Measurements from ENCODE around the gene TMC4.

TMC4 gene

GRCh38 chr19:54127688-54128440, 45.1 kb downstream of the TMC4 start:
- no peaks in the 10 kb centered on the region for H3K4me1 ChIP-seq (ENCODE audit: control insufficient read depth, insufficient read depth, low read length)
- no peak overlapping the region for H3K27ac ChIP-seq (ENCODE audit: low read depth, low read length)
- peaks cover 50% of the 10 kb centered on the region for H3K36me3 ChIP-seq (ENCODE audit: control insufficient read depth, insufficient read depth, low read length)
- no peak overlapping the region for H3K9ac ChIP-seq (ENCODE audit: low read length)
- no peak overlapping the region for H3K4me3 ChIP-seq (ENCODE audit: low read length)
- no peaks in the 10 kb centered on the region for H3K27me3 ChIP-seq (ENCODE audit: control insufficient read depth, insufficient read depth, low read length)

GRCh38 chr19:54125713-54126112, 47.2 kb downstream of the TMC4 start:
- H3K27me3 ChIP-seq (ENCODE audit: control insufficient read depth, insufficient read depth, low read length): no peaks in the 10 kb centered on the region
- H3K4me1 ChIP-seq (ENCODE audit: control insufficient read depth, insufficient read depth, low read length): no peaks in the 10 kb centered on the region
- no peak overlapping the region for H3K4me3 ChIP-seq (ENCODE audit: low read length)
- H3K9ac ChIP-seq (ENCODE audit: low read length): no peak overlapping the region
- H3K27ac ChIP-seq (ENCODE audit: low read depth, low read length): no peak overlapping the region
- H3K36me3 ChIP-seq (ENCODE audit: control insufficient read depth, insufficient read depth, low read length): peaks cover 58% of the 10 kb centered on the region

- Histone ChIP-seq H3K27me3 (ENCODE audit: control insufficient read depth, insufficient read depth, low read length) (no peaks in the 10 kb centered on the region), H3K36me3 (ENCODE audit: control insufficient read depth, insufficient read depth, low read length) (peaks cover 58% of the 10 kb centered on the region), H3K4me1 (ENCODE audit: control insufficient read depth, insufficient read depth, low read length) (no peaks in the 10 kb centered on the region), H3K9ac (ENCODE audit: low read length) (no peak overlapping the region), H3K4me3 (ENCODE audit: low read length) (no peak overlapping the region), H3K27ac (ENCODE audit: low read depth, low read length) (no peak overlapping the region)
These were observed 48.6 kb downstream of the TMC4 start for GRCh38 chr19:54124393-54124792.

GRCh38 chr19:54123682-54124081, 49.3 kb downstream of the TMC4 start:
- Histone ChIP-seq H3K9ac (ENCODE audit: low read length) (no peak overlapping the region), H3K27ac (ENCODE audit: low read depth, low read length) (no peak overlapping the region), H3K4me1 (ENCODE audit: control insufficient read depth, insufficient read depth, low read length) (no peaks in the 10 kb centered on the region), H3K4me3 (ENCODE audit: low read length) (no peak overlapping the region), H3K36me3 (ENCODE audit: control insufficient read depth, insufficient read depth, low read length) (peaks cover 51% of the 10 kb centered on the region), H3K27me3 (ENCODE audit: control insufficient read depth, insufficient read depth, low read length) (no peaks in the 10 kb centered on the region)

- H3K27me3 ChIP-seq (ENCODE audit: control insufficient read depth, insufficient read depth, low read length): no peaks in the 10 kb centered on the region
- H3K9ac ChIP-seq (ENCODE audit: low read length): no peak overlapping the region
- H3K27ac ChIP-seq (ENCODE audit: low read depth, low read length): no peak overlapping the region
- peaks cover 3% of the 10 kb centered on the region for H3K4me1 ChIP-seq (ENCODE audit: control insufficient read depth, insufficient read depth, low read length)
- no peak overlapping the region for H3K4me3 ChIP-seq (ENCODE audit: low read length)
- peaks cover 43% of the 10 kb centered on the region for H3K36me3 ChIP-seq (ENCODE audit: control insufficient read depth, insufficient read depth, low read length)
These were observed 51.7 kb downstream of the TMC4 start for GRCh38 chr19:54121259-54121658.

GRCh38 chr19:54115109-54116063, 57.6 kb downstream of the TMC4 start, which contains the start of the genes PRPF31 and TFPT:
Gene PRPF31, plus strand, starts transcription at chr19:54115754. Its CDS starts 2,525 bp downstream, at chr19:54118279.
Gene TFPT, minus strand, starts transcription at chr19:54115657. Its CDS starts 388 bp downstream, at chr19:54115269.
- Histone ChIP-seq H3K9ac (ENCODE audit: low read length) (peak within 1 kb of the TSS; percentile 90), H3K27ac (ENCODE audit: low read depth, low read length) (peak within 1 kb of the TSS; percentile 93), H3K36me3 (ENCODE audit: control insufficient read depth, insufficient read depth, low read length) (peaks cover 13% of the 10 kb centered on the region), H3K4me3 (ENCODE audit: low read length) (peak within 1 kb of the TSS; percentile 75), H3K4me1 (ENCODE audit: control insufficient read depth, insufficient read depth, low read length) (peaks cover 8% of the 10 kb centered on the region), H3K27me3 (ENCODE audit: control insufficient read depth, insufficient read depth, low read length) (no peaks in the 10 kb centered on the region)

- H3K27me3 ChIP-seq (ENCODE audit: control insufficient read depth, insufficient read depth, low read length): no peaks in the 10 kb centered on the region
- H3K9ac ChIP-seq (ENCODE audit: low read length): peak overlapping the region; percentile 29
- H3K36me3 ChIP-seq (ENCODE audit: control insufficient read depth, insufficient read depth, low read length): peaks cover 15% of the 10 kb centered on the region
- no peak overlapping the region for H3K27ac ChIP-seq (ENCODE audit: low read depth, low read length)
- H3K4me3 ChIP-seq (ENCODE audit: low read length): peak overlapping the region; percentile 75
- peaks cover 8% of the 10 kb centered on the region for H3K4me1 ChIP-seq (ENCODE audit: control insufficient read depth, insufficient read depth, low read length)
These were observed 58.4 kb downstream of the TMC4 start for GRCh38 chr19:54114340-54115108.
